Stimulated activated CD8-positive, alpha-beta memory T cell treated with anti-CD3 and anti-CD28 coated beads, Interleukin-7, amount 100 ng/mL, for 48 hours (primary cell): ENCODE results near the gene PAF1.

Experiments
- DNase-seq, 2 donors: peaks; one replicate each; pipeline ENCODE4 v3.0.0-alpha.2; 2020; ENCODE audit warnings: low read depth in 1 of 2; ENCODE audit errors: extremely low read depth in 1 of 2

Gene PAF1

GRCh38 chr19:39417463-39418181 is 26.7 kb upstream of the PAF1 start:
- DNase-seq = no peak

- DNase-seq = no peak
These were observed 25.5 kb upstream of the PAF1 start for GRCh38 chr19:39416152-39417120.

GRCh38 chr19:39415111-39416046 is 24.5 kb upstream of the PAF1 start:
- no peak for DNase-seq

GRCh38 chr19:39413911-39414608 is 23.2 kb upstream of the PAF1 start:
- no peak for DNase-seq

- no peak for DNase-seq
These were observed 22.5 kb upstream of the PAF1 start for GRCh38 chr19:39413272-39413910.

GRCh38 chr19:39412867-39413271 is 22.0 kb upstream of the PAF1 start:
- no peak for DNase-seq

GRCh38 chr19:39412100-39412866 is 21.4 kb upstream of the PAF1 start, which contains the start of gene PLEKHG2:
PLEKHG2 (plus strand) TSS chr19:39412669; CDS start chr19:39414087, 1,418 bp downstream.
- peak; percentile 90 to 95 for DNase-seq

GRCh38 chr19:39411832-39412099 is 20.9 kb upstream of the PAF1 start:
- peak; percentile 67 to 85 for DNase-seq

- no peak for DNase-seq
These were observed 20.4 kb upstream of the PAF1 start for GRCh38 chr19:39411081-39411831.

GRCh38 chr19:39410831-39411080 is 19.9 kb upstream of the PAF1 start:
- DNase-seq = no peak

GRCh38 chr19:39410017-39410830 is 19.3 kb upstream of the PAF1 start:
- no peak for DNase-seq

GRCh38 chr19:39409208-39410016 is 18.5 kb upstream of the PAF1 start:
- DNase-seq = peak in 1 of 2 donors; percentile 84

GRCh38 chr19:39408392-39409207 is 17.7 kb upstream of the PAF1 start:
- no peak for DNase-seq

- no peak for DNase-seq
These were observed 16.9 kb upstream of the PAF1 start for GRCh38 chr19:39407660-39408391.

- DNase-seq = no peak
These were observed 16.4 kb upstream of the PAF1 start for GRCh38 chr19:39407410-39407659.
